Measurements from ENCODE around the gene MYCBP2.

Gene MYCBP2

DNA sequence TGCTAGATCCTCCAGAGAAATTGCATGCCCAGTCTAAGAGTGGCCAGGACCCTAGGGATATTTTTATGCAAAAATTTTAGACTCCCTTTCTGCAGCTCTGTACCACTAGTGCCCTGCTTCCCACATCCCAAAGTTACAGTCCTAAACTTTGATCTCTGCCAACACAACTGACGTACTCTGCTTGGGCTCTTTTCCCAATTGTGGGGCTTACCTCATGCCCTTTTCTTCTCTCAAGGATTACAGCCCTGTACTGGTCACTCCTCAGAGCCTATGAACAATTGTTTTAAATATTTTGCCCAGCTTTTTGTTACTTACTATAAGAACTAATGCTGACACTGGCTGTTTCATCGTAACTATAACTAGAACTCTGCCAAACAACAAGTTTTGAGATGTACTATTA lies 242.1 kb downstream of the MYCBP2 start:
- DNase-seq = no peak

DNA sequence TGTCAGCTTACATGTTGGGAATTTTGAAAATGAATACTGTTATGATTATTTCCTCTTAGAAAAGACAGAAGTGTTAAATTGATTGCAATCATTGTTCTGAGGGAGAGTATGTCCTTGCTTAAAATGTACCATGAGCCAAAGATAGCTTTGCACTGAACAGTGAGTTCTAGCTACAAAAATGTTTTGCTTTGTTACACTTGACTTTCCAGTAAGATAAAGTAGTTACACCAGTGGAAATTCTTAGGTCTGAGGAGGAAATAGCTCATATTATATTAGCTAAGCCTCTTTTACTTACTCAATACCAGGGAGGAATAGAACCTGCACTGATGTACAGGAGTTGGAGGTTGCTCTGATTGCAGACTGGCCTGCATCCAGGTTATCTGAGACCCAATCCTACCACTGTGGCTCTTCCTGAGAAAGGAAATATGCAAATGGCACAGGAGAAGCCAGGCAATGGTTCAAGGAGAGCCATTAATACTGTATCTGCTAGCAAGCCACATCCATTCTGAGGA lies 246.9 kb downstream of the MYCBP2 start:
- DNase-seq = no peak

DNA sequence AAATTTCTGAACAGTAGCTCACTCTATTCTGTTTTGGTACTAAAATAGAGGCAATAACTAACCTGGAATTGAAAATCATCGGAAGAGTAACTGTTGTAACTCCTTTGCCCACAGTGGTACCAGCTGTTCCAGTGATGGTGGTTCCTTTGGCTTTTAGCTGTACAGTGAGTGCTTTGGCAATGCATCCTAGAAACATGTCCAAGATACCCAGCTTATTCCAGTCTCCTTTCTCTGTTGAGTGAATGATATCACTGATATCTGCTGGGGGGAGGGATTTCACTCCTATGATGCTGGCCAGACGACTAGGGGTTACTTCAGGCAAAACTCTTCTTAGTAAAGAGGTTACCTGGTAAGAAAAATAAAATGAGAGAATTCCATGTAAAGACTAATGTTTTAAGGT lies 259.4 kb downstream of the MYCBP2 start:
- no peak for DNase-seq

DNA sequence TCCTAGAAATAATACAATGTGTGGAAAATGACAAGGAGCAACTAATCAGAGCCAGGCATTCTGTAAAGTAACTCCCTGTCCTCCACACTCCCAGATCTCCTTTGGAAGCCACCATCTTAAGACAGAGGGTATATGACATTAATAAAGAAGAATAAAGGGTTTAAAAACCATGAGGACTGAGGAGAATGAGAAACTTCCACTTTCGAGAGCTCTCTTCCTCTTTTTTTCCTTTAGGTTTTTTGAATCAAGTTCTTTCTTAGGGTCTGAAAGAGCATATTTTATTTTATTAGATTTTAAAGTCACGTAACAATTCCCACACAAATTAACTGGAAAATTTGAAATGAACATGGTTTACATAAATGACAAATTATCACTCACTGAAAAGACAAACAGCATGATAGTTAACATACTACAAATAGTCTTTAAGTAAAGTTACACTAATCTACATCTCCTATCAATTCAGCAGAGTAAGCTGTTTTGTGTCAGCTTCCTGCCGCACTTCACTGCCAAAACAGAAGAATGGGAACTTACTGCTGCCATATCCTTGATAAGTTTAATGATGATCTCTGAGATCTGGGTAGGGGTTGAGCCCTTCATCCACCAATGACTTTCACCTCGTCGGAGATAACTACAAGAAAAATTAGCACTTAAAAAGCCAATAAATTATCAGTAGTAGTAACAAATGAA lies 261.3 kb downstream of the MYCBP2 start:
- DNase-seq = no peak

DNA sequence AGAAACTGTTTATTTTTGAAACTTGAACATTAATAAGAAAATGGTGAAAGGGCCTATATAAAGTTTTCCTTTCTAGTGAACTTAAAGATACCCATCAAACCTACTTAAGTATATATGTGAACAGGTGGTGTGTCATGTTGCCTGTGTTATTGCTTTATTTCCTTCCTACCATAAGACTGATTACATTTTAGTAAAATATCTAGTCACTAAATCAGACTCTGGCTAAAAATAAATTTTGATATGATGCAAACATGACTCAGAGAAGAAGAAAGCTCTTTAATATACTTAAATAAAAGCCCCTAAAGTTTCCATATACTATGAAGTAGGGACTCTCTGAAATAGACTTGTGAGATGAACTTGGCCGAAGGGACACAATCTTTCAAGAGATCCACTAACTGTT lies 264.8 kb downstream of the MYCBP2 start:
- DNase-seq = no peak

DNA sequence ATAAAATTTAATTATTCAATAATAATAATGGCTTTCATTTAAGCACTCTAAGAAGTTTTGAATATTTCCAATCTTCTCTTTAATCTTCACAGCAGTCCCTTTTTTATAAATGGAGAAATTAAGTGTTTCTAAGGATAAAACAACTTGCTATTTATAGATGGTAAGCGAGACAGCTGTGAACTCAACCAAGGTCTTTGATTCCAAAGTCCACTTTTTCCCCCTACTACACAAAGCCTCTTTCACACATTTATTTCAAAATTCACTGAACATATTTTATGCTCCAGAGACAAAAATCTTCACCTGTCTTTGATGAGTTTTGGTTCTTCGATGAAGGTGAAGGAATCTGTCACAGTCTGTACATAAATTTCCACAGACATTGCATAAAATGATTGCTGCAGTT lies 265.5 kb downstream of the MYCBP2 start:
- no peak for DNase-seq

DNA sequence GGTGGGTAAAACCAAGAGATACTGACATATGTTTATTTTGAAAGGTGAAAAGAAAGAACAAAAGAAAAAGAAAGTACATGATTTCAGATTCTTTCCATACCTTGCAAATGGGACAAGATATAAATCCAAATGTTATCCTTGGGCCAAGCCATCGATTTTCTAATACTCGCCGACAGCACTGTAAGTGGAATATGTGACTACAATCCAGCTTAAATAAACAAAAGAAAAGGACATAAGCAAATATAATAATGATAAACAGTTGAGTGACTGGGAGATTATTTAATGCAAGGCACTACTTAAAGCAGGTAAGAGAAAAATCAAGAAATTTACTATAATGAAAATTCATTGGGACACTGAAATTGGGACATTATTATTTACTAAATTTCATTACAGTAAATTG lies 270.0 kb downstream of the MYCBP2 start:
- no peak for DNase-seq

DNA sequence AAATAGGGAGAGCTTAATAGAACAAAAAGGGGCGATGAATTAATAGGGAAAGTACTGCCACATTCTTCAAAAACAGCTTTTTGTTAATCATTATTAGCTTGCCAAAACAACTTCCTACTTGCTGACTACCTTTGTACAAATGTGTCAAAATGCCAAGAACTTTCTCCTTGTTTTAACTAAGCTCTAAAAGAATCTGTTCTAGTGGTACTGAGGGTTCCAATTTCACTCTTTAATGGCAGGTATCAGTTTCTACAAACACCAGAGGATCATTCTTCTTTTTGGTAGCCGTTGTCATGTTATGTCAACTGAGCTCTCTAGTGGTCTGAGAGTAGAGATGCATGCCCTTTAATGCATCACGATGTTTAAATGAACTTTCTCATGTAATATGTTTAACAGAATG lies 270.5 kb downstream of the MYCBP2 start:
- no peak for DNase-seq

DNA sequence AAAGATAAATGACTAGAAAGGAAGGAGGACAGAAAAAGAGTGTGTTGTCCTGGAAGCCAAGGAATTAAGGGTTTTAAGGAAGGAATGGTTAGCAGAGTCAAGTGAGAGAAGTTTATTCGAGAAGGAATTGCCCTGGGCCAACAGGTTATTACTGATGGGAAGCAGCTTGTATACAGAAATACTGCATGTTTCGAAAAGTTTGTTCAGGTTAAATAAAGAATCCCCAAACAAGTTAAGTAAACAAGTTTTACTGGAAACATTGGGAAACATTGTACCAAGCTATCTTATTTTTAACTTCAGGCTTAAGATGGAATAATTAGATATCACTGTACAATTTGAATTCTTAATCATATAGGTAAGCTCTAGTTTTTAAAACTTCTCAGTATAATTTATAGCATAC lies 271.7 kb downstream of the MYCBP2 start:
- DNase-seq = no peak

DNA sequence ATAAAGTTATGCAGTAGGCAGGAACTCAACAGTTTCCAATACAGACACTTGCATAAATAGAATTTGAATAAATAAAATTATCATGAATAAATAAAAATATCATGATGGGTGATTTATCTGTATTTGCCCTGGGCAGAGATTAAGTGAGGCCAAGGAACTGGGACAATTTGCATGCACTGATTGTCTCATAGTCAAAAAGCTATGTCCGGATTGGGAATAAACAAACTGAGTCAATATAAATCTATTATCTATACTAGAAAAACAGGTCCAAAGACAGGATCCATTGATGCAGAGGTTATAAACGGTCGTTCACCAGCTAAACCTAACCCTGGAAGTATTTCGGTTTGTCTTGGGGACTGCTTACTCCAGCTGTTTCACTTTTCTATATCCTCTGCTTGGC lies 273.7 kb downstream of the MYCBP2 start:
- DNase-seq = no peak

DNA sequence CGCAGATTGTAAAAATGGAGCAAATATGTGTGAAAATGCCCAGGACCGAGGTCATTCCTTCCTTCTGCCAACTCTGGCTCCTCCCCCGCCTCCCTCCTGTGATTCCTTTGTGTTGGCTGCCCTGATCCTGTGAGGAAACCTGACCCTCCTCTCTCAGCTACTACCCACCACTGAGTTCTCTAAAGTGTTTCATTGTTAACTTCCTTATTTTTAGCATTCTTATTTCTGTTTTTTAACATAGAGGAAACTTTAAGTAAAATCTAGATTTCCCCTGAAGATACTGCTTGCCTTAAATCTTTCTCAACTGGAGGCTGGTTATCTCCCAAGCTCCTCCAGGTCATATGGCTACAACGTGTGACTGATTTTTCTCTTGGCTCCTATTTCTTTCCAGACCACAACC lies 278.2 kb downstream of the MYCBP2 start:
- DNase-seq = no peak

DNA sequence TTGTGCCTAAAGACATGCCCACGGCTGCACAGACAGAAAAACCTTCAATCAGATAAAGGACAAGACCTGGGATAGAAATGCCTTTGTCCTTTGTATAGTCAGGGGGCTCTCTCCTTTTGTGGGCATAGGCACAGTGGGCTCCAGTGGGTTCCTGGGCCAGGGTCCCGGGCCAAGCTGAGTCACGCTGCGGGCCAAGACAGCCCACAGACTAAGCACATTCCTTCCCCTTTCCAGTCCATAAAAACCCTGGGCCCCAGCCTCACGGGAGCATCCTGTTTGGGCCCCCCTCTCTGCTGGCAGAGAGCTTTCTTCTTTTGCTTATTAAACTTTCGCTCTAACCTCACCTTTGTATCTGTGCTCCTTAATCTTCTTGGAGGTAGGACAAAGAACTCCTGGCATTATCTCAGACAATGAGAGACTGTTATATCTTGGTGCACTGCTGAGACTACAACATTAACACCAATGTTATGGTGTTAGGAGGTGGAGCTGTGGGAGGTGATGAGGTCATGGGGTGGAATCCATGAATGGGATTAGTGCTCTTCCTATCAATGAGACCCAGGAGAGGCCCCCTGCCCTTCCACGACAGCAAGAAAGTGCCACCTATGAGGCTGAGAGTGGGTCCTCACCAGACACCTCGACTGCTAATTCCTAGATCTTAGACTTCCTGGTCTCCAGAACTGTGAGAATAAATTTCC lies 279.1 kb downstream of the MYCBP2 start:
- DNase-seq = no peak

DNA sequence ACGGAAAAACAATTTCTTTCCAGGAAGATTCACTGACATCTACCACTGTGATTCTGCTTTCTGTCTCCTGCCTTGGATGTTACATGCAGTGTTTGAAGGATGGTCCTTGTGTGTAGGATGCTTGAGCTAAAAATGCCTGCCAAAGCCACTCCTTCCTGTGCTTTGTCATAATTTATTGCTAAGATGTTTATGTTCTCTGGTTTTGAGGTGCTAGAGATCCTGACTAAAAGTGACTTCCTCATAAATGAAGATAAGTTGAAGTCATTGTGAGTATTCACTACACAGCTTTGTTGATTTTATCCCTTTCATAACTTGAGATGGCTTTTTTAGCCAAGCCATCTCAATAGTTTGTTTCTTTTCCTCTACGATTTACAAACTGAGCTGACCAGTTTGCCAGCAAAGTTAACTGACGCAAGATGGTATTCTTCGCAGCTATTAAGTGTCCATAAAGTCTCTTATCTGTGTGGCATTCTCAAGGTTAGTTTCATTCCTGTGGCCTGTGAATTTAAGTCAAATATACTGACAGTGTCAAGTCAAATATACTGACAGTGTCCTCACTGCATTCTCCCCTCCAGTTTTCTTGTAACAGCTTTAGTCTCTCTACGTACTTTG lies 284.2 kb downstream of the MYCBP2 start:
- no peak for DNase-seq

DNA sequence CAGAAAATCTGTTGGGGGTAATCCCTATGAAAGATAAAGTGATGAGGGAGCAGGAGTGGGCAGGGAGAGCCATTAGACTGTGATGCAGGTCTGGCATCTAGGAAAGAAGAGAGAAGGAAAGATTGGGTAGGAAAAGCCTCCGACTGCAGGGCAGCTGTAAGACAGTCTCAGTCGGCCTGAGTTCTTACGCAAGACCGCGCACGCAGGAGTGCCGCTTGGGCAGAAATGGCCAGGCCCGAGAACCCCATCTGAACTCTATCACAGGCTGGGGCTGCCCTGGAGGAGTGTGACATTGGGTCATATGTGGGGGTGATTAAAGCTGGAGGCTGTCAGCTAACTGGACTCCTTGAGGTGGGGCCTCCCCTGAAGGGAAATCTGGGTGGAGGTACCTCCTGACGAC lies 286.1 kb downstream of the MYCBP2 start:
- no peak for DNase-seq

DNA sequence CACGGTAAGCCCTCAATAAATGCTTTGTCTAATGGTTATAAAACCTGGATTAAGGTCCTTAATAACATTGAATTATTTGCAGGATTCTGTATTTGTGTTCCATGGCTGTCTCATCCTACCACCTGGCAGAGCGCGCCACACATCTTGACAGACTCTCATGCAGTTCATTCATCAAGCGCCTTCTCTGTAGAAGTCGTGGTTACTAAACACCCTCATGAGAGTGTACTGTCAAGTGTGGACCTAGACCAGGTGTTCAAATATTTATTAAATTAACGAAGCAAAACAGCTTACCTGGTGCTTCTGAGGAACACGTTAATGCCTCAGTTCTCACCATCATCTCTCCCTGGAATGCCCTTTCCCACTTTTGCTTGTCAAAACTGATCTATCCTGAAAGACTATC lies 286.8 kb downstream of the MYCBP2 start:
- no peak for DNase-seq

DNA sequence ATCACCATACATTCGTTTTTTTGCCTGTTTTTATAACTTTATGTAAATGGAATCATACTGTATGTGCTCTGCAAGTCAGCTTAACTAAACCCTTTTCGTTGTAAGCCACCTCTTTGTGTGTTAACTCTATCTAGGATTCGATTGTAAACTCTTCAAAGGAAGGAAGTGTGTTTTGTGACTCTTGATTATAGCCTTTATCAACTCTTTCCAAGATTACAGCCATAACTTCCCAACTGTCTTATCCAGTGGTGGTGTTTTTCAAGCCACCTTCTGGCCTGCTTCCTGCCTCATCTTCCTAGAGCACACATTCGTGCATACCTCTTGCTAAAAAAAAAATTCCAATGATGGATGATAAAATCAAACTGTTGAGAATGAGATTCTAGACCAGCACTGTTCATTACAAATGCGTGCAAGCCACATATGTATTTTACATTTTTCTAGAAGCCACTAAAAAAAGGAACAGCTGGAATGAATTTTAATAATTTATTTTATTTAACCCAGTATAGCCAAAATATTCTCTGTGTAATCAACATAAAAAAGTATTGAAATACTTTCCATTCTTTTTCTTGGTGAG lies 287.9 kb downstream of the MYCBP2 start:
- DNase-seq = no peak

DNA sequence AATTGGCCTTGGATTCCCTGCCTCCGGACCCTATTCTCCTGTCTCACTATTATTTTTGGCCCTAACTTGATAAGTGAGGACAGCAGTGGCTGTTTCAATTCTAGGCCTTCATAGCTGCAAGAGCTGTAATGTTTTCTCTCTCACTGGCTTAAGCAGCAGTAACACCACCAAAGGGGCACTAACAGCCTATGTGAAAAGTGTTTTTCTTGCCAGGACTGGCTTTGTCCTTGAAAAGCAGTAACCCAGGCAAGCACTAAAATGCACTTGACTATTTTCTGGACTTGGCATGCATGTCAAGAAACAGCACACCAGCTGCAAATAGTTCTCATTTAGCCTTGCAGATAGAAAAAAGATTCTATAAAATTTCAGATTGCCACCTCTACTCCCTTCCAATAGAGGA lies 290.6 kb downstream of the MYCBP2 start:
- no peak for DNase-seq

DNA sequence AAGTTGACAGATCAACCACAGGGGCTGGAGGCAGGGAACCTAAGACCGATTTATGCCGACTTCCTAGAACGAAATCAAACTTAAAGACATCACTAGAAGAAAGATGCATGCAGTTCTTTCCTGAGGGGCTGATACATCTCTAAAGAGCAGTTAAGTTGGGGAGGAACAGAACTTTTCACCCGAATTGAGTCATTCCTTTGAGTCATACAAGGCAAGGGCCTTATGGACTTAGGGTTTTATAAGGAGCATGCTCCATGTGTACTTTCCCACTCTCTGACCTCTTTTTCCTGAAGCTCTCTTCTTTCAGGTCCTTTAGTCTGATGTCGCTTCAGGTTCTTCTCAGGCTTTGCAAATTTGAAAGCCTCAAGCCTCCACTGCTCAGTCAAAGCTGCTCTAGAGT lies 292.0 kb downstream of the MYCBP2 start:
- no peak for DNase-seq

DNA sequence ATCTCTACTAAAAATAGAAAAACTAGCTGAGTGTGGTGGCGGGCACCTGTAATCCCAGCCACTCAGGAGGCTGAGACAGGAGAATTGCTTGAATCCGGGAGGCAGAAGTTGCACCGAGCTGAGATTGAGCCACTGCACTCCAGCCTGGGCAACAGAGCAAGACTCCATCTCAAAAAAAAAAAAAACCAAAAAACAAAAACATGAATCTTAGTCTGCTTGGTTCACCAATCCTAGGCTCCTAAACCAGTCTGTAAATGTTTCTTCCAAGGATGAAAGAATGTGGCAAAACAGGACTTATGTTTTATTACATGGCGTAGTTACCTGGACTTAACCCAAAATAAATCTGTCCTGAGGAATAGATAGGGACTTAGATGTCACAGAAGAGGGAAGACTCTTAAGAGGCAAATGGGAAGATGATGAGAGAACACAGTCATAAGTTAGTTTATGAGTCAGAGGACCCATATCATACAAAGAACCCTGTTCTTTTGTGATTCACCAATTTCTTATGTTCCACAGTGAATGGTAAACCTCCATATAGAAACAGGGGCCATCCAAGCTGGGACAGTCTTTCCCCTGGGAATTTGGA lies 293.1 kb downstream of the MYCBP2 start:
- DNase-seq = no peak

DNA sequence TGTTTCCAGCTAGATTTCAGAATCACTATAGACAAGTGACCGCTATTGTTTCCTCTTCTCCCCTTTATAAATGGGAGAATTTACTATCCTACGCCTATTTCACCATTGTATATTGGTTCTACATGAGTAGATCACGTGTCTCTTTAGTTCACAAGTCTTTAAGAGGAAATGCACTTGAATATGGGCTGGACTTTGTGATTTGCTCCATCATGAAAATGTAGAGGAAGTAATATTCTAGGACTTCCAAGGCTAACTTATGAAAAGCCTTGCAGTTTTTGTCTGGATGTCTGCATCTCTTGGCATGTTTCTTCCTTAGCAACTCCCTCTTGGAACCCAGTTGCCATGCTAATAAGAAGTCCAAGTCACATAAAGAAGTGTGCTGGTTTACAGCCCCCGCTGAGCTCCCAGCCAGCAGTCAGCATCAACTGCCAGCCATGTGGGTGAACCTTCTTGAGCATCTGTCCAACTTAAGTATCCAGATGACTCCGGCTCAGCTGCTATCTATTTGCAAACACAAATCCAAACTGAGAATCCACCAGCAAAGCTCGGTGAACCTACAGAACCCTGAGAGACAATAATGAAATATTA lies 295.1 kb downstream of the MYCBP2 start:
- no peak for DNase-seq

DNA sequence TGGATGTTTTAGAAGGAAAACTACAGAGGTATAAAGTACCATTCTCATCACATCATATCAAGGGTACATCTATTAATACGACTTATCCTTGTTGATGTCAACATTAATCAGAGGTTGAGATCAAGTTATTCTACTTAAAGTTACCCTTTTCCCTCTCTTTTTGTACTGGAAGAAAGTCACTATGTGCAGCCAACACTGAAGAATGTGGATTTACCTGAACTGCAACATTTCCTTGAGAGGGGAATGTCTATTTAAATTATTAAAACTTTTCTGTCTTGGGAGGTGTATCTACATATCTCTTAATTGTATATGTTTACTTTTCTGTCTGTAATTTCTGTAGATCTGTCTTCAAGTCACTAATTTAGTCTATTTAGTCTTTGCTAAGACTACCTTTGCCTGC lies 297.5 kb downstream of the MYCBP2 start:
- no peak for DNase-seq

DNA sequence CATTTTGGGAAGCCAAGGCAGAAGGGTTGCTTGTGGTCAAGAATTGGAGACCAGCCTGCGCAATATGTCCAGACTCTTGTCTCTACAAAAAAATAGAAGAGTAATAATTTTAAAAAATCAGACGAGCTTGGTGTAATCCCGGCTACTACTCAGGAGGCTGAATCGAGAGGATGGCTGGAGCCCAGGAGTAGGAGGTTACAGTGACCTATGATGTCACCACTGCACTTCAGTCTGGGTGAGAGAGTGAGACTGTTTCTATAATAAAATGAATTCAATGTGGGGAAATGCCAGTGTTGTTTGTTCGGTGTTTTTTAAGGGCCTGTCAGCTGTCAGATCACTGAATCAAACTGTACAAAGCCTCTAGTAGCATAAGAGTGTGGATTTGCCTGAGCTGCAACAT lies 298.7 kb downstream of the MYCBP2 start:
- DNase-seq = no peak
